Stimulated activated CD8-positive, alpha-beta memory T cell treated with anti-CD3 and anti-CD28 coated beads, Interleukin-12 subunit alpha, Interleukin-12 subunit beta, amount 100 ng/mL, for 4 hours (primary cell): ENCODE data around the gene ARFGEF2.
"Not testable (repeated sequence)": the region's sequence is repeated elsewhere in the genome, so short reads cannot be mapped to it uniquely, and the experiment has no call there.

Source experiments
- DNase-seq: peaks from one replicate; pipeline ENCODE4 v3.0.0-alpha.2; 2020; ENCODE audit warnings: low read depth

The ARFGEF2 gene

DNA sequence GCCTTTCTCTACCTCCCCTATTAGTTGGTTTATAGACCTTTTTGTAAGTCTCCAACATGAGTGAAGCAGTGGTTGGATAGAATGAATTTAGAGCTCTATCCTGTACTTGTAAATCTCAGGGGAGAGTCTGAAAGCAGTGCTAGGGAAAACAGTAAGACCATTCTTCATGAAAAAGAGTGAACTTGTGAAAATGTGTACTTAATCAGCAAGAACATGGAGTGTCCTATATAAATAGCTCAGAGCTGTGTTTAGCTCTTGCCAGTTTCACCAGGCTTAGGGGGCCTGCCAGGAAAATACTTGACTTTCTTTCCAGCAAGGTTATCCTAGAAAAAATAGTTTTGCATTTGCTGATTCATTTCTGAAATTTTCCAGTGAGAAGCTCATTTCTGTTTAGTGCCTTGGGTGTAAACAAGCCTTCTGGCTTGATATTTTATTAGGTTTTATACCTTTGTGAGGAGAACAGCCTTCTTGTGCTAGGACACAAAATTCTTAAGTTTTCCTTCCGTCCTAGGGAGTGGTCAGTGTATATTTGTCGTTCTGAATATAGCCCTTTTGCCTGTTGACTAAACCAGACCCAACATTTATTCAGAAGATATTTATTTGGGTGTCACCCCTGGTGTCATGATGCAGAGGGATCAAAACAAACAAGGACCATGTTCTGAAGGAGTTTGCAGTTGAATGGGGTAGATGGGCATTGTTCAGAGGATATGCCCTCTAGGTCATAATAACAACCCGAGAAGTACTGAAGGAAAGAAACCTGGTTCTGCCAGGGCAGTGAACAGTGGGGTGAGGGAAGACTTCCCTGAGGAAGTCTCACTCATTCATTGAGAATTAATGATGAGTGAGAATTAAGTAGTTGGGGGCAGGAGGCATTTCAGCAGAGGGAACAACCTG is 7.6 kb downstream of the ARFGEF2 start:
- DNase-seq: no peak

DNA sequence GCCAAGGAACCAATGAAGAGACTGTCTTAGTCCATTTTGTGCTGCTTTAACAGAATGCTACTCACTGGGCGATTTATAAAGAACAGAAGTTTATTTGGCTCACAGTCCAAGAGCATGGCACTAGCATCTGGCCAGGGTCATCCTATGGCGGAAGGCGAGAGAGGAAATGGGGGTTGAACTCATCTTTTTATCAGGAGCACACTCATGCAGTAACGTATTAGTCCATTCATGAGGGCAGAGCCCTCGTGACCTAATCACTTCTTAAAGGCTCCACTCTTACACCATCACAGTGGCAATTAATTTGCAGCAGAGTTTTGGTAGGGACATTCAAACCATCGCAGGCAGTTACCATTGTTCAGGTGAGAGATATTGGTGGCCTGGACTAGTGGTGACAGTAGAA is 8.5 kb downstream of the ARFGEF2 start:
- DNase-seq: no peak

DNA sequence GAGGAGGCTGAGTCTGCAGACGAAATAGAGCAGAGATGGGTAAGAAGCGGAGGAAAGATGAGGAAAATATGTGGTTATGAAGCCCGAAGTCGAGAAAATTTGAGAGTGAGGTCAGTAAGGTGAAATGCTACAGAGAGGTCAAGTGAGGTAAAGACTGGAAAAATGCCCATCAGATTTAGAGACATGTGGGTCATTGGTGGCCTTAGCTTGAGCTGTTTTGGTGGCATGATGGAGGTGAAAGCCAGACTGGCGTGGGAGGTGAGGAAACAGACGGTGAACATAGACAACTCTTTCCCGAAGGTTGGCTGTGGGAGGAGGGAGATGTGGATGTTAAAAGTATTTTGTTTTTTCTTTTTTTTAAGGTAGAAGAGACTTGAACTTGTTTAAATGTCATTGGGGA is 9.4 kb downstream of the ARFGEF2 start:
- no peak for DNase-seq

DNA sequence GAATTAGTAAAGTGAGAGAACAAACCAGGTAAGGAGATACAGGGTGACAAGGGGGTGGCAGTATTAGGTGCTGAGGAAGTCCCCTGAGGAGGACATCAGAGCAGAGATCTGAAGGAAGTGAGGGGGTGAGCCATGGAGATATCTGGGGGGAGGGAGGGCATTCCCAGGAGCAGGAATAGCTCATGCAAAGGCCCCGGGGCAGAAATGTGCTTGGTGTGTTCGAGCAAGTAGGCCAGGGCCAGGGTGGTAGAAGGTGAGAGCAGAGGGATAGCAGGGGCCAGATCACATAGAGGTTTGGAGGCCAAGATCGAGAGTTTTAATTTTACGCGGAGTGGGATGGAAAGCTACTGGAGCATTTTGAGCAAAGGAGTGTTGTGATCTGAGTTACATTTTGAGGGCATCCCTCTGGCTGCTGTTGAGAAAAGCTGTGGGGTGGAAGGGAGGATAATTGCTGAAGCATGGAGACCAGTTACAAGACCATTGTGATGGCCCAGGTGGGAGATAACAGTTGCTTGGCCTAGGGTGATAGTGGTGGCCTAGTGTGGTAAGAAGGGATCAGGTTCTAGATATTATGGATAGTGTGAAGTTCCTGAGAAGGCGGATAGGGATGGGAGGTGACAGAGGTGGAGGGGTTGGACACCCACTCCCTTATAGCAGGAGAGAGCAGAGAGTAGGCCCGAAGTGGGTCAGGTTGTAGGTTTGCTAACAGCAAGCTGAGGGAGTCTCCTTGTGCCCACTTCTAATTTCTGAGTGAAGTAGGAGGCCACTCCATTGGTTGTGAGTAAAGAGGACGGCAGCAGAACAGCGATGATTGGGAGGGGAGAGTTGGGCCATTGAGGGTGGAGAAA is 10.2 kb downstream of the ARFGEF2 start:
- no peak for DNase-seq

DNA sequence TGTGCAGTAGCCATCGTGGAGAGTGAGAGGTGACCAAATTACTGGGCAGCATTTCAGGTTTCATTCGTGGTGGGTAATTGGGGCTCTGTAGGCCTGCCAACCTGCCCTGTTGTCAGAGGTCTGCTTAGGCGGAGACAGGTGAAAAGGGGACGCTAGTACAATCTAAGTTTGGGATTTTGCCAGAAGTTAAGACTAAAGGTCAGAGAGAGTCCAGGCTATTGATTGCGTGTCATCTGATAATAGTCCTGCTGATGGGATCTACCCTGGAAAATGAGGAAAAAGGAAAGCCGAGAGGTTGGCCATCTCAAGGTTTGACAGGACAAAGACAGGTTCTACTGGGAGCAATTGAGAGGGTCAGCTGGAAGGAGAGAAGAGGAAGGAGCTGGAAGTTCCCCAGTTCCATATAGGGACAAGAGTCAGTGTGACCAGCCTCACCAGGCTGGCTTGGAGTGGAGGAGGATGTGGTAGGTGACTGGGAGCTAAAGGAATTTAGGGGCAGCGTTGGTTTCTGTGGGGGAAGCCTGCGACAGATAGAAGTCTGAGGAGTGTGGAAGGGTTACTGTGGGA is 10.9 kb downstream of the ARFGEF2 start:
- no peak for DNase-seq

DNA sequence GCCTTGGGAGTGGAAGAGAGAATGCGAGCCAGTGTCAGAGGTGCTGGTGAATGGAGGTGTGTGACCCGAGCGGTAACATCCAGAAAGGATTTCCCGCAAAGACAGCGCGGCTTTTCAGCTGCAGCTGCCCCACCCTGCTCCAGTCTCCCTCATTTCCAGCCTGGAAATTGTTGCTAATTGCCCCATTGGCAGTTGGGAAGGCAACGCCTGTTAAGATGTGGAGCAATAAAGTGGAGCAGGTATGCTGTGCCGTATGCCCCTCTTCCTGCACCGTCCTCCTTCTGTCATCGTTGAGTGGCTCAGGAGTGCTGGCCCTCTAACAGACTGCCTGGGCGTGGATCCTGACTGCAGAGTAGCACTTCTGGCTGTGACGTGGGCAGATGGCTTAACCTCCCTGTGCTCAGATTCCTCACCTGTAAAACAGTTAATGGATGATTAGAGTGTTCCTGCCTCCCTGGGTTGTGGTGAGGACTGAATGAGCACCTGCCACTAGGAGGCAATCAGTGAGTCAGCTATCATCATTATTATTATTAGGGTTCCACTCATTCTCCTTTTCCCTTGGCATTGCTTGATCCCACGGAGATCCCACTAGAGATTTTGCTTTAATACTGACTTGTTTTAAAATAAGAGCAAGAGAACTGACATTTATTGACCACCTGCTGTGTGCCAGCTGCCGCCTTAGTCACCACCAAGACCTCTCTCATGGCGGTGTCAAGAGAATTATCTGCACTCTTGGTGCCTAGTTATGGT is 11.7 kb downstream of the ARFGEF2 start:
- no peak for DNase-seq

DNA sequence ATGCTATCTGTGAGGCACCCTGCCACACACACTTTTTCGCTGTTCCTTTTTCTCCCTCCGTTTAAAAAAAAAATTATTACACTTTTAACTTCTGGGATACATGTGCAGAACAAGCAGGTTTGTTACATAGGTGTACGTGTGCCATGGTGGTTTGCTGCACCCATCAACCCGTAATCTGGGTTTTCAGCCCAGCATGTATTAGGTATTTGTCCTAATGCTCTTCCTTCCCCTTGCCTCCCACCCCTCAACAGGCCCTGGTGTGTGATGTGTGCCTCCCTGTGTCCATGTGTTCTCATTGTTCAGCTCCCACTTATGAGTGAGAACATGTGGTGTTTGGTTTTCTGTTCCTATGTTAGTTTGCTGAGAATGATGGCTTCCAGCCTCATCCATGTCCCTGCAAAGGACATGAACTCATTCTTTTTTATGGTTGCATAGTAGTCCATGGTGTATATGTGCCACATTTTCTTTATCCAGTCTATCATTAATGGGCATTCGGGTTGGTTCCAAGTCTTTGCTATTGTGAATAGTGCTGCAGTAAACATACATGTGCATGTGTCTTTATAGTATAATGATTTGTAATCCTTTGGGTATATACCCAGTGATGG is 12.9 kb downstream of the ARFGEF2 start:
- not testable (repeated sequence) for DNase-seq

DNA sequence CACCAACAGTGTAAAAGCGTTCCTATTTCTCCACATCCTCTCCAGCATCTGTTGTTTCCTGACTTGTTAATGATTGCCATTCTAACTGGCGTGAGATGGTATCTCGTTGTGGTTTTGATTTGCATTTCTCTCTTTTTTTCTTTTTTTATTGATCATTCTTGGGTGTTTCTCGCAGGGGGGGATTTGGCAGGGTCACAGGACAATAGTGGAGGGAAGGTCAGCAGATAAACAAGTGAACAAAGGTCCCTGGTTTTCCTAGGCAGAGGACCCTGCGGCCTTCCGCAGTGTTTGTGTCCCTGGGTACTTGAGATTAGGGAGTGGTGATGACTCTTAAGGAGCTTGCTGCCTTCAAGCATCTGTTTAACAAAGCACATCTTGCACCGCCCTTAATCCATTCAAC is 13.5 kb downstream of the ARFGEF2 start:
- not testable (repeated sequence) for DNase-seq

DNA sequence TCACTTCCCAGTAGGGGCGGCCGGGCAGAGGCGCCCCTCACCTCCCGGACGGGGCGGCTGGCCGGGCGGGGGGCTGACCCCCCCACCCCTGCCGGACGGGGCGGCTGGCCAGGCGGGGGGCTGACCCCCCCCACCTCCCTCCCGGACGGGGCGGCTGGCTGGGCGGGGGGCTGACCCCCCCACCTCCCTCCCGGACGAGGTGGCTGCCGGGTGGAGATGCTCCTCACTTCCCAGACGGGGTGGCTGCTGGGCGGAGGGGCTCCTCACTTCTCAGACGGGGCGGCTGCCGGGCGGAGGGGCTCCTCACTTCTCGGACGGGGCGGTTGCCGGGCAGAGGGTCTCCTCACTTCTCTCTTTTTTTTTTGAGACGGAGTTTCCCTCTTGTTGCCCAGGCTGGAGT is 14.7 kb downstream of the ARFGEF2 start:
- DNase-seq: not testable (repeated sequence)

DNA sequence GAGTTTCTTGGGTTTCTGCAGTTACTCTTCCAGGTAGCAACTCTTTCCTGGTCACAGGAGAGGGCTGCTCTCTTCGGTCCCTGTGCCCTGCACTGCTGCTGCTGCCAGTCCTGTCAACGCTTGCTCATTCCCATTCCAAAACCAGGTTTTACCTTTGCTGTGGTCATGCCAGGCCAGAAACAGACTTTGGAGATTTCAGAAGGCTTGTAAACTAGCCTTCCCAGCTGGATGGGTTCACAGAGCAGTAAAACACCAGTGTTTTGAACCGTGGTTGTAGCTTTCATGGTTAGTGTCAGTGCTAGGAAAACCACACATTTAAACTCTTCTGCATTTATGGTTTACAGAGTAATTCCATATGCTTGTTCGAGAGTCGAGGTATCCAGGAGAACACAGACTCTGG is 16.2 kb downstream of the ARFGEF2 start:
- DNase-seq: no peak

DNA sequence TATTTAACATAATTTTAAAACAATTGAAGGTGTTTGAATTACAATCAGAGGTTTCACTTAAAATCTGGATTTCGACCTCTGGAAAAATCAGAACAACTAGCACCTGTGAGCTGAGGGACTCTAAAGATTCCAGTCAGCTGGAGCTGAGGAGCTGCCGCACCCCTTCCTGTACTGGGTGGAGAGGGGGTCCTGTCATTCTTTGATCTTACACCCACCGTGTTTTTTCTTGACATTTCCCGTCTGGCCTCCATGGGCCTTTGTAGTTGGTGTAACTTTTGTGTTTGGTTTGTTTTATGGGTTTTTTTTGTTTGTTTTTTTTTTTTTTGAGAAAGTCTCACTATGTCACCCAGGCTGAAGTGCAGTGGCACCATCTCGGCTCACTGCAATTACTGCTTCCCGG is 17.2 kb downstream of the ARFGEF2 start:
- DNase-seq: no peak

DNA sequence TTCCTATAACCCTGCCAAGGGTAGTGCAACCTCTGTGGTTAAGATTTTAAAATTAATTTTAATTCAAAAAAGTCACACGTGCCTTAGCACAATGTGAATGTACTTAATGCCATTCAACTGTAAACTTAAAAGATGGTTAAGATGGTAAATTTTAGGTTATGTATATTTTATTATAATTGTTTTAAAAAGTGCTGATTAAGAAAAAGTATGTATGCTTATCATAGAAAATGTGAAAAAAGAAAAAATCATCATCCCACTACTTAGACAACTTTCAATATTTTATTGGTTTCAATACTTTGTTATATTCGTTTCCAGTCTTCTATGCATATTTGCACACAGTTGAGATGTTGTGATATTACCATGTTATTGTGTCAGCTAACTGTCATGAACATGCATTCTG is 18.7 kb downstream of the ARFGEF2 start:
- no peak for DNase-seq

DNA sequence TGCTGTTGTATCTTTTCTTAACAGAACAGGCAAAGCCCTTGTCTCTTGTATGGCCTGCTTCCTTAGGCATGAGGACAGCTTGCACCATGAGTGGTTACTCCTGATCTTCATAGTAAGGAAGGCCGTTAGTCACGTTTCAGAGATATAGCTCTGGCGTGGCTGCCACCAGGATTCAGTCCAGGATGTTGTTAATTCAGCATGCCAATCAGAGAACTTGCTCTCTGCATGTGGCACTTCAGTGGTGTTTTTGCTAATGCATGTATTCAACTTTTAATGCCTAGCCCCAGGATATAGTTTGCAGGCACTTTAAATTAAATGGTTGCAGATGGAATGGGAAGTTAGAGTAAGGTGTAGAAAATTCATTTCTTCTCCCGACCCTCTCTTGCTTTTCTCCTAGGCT is 20.0 kb downstream of the ARFGEF2 start:
- DNase-seq: no peak

DNA sequence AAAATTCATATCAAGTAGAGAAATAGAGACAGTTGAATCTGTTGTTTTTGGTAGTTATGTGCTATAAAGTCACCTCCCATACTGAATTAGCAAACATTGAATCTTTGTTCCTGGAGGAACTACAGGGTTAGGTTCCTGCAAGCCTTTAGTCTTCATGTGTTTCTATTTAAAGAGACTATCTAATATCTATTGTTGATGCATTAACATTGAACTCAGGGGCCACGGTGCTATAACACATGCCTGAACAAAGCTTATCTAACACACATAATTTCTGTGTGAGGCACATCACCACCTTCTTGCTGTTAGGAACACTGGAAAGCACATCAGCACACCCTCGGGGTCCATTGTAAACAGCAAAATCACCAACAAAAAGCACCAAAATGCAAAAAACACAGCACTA is 21.2 kb downstream of the ARFGEF2 start:
- no peak for DNase-seq

DNA sequence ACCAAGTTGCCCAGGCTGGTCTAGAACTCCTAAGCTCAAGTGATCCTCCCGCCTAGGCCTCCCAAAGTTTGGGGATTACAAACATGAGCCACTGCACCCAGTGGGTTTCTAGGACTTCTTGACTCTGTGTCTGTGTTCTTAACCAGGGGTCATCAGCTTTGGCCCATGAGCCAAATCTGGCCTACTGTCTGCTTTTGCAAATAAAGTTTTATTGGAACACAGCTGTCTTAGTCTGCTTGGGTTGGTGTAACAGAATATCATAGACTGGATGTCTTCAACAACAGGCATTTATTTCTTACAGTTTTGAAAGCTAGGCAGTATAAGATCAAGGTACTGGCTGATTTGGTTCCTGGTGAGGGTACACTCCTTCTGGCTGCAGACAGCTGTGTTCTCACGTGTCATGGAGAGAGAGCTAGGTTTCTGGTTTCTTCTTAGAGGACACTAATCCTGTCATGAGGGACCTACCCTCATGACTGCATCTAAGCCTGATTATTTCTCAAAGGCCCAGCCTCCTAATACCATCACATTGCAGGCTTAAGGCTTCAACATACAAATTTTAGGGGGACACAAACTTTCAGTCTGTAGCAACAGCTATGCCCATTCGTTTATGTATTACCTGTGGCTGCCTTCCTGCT is 23.3 kb downstream of the ARFGEF2 start:
- no peak for DNase-seq

DNA sequence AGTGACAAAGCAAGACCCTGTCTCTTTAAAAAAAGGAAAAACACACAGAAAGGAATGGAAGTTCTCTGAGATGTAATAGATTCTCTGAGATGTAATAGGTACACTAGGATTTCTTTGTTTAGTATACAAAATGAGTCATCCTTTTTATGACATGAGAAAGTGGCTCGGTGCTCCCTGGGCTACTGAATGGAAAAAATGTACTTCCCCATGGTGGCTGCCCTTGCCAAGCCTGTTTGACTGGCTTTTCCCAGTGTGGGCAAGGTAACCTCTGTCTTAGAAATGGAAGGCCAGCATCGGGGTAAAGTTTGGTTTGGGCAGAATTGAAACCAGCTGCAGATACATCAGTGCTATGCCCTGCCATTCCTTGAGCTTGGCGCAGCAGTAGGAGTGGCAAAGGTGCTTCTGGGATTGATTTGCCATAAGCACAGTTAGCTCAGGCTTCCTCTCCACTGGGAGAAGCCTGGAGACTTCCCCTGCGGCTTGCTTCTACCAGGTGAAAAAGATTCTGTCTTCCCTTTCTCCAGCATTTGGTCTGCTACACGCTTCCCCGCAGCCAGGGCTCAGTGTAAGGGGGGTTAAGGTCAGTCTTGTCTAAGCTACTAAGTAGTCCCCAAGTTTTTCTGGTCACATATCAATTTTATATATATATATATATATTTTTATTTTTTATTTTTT is 24.5 kb downstream of the ARFGEF2 start:
- no peak for DNase-seq

DNA sequence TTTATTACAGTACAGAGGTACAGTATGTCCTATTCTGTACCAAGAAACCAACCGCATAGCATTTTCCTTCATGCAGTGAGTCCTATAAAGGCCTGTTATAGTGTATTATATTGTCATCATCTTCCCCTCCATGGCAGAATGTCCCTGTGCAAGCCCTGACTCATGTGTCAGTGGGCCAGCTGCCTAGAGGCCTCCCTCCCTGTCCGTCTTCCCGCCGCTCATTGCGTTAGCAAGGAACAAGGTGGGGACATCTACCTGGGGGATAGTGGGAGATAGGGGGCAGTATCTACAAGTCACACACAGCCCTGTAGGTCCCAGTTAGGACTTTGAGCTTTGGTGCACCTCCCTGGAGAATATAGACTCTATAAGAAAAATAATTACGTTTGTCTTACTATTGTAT is 27.1 kb downstream of the ARFGEF2 start:
- DNase-seq: no peak

DNA sequence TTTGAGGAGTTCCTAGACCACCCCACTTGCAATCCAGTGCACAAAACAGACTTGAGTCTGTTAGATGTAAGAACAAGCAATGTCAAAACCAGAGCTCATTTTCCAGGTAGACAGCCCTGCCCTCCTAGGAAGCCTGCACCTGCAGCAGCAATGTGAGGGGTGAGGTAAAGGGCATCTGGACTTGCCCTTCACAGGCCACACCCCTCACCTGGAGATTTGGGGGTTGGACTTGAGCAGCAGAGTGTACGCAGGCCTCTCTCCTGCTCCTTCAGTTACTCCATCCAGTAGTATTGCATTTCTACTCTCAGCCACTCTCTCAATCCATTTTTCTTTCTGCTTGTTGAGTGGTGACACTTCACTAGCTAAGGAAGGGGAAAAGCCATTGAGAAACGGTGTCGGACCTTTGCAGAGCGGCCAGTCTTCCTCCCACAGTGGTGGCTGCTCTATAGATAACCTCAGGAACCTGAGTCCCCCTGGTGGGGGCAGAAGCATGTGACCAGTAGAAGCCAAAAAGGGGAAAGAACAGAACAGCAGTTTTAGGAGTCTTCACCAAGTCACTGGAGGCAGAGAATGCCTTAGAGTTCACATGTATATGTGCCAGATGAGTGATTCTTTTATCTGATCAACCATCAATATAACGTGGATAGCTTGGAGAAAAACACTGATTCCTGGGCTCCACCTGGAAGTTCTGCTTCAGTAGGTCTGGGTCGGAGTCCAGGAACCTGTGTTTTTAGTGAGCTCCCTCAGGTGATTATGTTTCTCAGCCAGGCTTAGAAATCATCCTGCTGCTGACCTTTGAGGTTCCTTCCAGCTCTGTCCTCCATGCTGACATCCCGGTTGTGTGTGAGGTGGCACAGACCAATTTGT is 28.0 kb downstream of the ARFGEF2 start:
- no peak for DNase-seq

DNA sequence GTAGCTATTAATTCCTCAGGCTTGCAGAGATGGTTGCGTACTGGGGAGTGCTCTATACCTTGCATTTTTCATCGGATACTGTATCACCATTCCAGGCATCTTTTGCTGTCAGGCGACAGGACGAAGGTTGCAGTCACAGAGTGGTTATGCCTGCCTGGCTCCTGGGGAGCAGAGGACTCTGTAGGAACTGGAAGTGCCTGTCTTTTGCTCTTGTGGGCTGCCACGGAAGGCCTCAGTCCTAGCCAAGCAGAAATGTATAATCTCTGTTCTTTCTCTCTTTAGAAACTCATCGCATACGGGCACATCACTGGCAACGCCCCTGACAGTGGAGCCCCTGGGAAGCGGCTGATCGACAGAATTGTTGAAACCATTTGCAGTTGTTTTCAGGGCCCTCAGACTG is 29.5 kb downstream of the ARFGEF2 start:
- DNase-seq: no peak

DNA sequence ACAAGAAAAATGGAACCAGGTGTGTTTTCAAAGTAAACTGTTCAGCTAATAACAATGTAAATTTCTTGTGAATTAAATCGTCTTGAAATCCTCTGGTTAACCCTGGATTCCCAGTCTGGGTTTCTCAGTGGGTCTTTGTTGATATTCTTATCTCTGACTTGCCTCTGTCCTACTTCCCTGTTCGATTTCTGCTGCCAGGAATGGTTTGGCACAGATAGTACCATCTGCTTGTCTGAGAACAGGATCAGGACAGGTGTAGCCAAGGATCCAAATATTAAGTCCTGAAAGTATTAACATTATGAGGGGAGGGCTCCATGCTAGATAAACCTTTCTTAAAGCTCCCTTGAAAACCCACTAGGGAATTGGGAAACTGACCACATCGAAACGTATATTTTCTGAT is 30.1 kb downstream of the ARFGEF2 start:
- no peak for DNase-seq
